Activated CD4-positive, alpha-beta T cell treated with anti-CD3 and anti-CD28 coated beads, Interleukin-2, amount 10 ng/mL, durations not matched to agents 7 days and 5 days (primary cell): ENCODE results near the gene HIF3A. TPM values are rescaled to one million over a fixed set of nuclear protein-coding genes. Genes with fewer than 3 reads are reported as not detected.

Experiments used
- total RNA-seq, 2 experiments: library from RNA; stranded (reverse); gene quantifications; one replicate each; pipeline ENCODE4 v1.2.3, GENCODE V29; 2021

Gene HIF3A
- total RNA-seq, 2 experiments from 2014 or later = not detected

Other genes with a start within 250 kb of the HIF3A start
- gene IGFL3, start 172.4 kb upstream of the HIF3A start, total RNA-seq = not detected
- gene IGFL2, start 148.8 kb upstream of the HIF3A start, total RNA-seq = not detected
- not detected for gene IGFL1, start 67.3 kb upstream of the HIF3A start, total RNA-seq
- 100 to 1,000 TPM; 101 to 102 TPM for gene PPP5C, start 50.0 kb downstream of the HIF3A start, total RNA-seq
- not detected for gene CCDC8, start 116.5 kb downstream of the HIF3A start, total RNA-seq
- gene PNMA8C, start 131.9 kb downstream of the HIF3A start, total RNA-seq = not detected
- not detected for gene PNMA8A, start 174.5 kb downstream of the HIF3A start, total RNA-seq
- gene PNMA8B, start 198.8 kb downstream of the HIF3A start, total RNA-seq = under 1 TPM; 0.06 to 0.07 TPM